Measurements from ENCODE around the gene CCK.
"Not testable (repeated sequence)": the region's sequence is repeated elsewhere in the genome, so short reads cannot be mapped to it uniquely, and the experiment has no call there.

The CCK gene, protein sequence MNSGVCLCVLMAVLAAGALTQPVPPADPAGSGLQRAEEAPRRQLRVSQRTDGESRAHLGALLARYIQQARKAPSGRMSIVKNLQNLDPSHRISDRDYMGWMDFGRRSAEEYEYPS

DNA sequence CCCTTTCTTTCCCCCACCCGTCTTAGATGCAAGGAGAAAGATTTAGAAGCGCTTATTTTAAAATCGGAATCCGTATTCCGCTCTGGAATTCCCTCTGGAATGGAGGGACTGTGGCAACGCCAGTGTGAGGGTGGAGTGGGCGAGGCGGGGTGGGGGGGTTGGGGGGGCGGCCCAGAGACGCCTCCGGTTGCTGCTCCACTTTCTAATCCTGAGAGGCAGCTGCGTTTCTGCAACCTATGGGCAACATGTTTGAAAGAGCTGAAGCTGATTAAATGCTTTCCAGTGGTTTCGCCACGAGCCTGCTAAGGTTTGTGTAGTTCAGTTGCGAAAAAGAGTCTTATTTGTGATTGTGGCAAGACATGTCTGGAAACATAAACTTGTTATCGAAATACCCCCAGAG, at the start of gene CCK:
CCK (minus strand) TSS at position 101 of the 400 bp plus-strand sequence. CDS start 2,555 bp downstream, outside the sequence.
- DNase-seq: no peak

DNA sequence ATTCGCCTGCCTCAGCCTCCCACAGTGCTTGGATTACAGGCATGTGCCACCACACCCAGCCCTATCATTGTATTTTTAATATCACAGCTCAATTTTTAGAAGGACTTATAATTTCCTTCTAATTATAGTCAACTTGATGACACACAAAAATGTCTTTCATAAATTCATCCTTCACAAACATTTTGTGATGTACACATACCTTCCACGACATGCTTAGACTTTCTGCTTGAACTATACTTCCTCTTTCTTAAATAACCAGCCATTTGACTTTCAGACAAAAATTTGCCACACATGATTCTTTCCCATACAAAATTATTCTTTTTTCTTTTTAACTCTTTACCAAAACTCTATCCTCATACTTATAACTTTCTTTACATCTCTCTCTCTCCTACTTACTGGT, 48.4 kb upstream of the CCK start:
- DNase-seq: no peak

DNA sequence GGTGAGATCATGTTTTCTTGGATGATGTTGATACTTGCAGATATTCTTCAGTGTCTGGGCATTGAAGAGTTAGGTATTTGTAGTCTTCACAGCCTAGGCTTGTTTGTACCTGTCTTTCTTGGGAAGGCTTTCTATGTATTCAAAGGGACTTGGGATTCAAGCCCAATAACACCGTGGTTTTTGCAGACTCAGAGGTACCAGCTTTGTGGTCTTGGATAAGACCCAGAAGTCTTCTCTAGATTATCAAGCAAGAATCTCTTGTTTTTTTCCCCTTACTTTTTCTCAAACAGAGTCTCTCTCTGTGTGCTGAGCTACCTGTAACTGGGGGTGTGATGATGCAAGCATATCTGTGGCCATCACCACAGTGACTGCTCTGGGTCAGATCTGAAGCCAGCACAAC, 42.7 kb upstream of the CCK start:
- no peak for DNase-seq

DNA sequence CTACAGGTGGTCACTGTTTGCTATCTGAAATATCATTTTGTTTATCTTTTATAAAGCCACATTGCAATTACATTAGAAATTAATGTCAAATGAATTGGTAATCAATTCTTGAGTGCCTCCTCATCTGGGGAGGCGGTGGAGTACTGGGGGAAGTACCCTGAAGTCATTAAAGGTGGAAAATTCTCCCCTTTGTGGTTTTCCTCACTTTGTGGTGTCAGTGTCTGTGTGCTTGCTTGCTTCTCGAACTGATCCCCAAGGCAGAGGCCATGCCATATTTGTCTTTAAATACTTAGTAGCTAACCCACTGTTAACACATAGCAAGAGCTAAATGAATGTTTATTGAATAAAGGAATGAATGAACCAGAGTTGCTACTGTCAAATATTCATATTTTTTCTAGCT, 40.5 kb upstream of the CCK start:
- no peak for DNase-seq

DNA sequence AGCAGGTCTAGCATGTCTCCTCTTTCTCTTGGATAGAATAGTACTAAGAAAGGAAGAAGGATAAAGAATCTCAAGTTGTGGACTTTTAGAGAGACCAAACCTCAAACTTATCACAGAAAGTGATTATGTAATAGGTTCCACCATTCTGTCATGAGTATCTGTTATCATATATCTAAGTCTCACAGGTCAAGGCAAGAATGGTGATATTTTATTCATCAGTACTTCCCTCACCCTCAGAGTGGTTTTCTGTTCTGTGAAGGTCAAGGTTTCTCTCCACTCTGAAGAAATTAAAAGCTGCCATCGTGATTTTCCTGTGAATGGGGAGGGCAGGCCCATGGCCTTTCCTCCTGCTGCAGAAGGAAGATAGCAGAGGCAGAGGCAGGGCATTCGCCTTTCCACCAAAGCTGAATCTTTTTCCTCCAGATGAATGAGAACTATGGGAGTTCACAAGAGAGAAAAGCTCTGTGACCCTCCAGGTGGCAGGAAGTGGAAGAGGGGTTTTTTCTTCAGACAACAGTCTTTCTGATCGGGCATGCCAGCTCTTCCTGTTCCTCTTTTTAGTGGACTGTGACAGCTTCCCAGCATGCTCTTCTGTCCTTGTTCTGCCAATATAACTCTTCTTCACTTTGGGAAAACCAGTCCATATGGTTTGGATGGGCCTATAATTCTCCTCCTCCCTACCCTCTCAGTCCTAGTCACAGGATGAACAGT, 37.1 kb upstream of the CCK start:
- DNase-seq: no peak

DNA sequence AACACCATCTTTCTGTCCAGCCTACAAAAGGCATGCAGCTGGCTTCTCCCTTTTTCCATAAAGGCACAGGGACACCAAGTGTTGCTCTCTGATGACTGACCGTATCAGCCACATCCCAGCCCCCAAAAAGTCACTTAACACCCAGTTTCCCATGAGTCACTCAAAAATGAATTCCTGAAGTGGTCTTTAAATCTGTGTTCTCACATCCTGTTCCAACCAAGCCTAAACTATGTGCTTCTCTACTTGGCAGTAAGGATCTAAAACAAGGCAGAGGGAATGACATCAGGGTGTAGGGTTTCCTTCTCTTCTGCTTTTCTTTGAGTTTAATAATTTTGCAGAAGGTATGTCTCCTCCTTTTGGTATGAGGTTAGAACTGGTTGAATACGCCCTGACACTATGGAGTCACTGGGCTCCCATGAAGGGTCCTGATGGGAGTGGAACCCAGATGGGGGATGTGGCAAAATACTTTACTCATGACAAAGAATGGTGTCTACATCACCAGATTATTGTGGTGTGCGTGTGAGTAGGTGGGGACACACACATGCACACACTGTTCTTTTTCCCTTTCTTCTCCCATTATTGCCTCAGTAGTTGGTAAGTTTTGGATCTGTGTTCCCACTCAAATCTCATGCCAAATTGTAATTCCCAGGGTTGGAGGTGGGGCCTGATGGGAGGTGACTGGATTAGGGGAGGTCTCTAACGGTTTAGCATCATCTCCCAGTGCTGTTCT, 35.6 kb upstream of the CCK start:
- no peak for DNase-seq

DNA sequence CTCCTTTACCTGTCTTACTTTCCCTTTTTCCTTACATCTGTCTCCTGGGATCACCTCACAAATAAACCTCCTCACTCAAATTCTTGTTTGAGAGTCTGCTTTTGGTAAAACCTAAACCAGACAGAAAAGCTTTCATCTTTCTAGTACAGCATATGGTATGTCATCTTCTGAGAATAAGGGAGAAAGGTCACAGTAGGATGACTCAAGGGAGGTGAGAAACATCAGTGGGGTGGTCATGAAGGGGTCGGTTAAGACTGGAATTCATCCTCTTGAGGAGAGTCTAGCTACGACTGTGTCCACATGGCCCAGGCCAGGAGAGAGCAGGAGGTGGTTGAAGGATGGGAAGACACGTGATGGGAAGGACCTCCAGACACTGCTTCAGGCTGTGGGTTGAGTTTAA, 34.8 kb upstream of the CCK start:
- no peak for DNase-seq

DNA sequence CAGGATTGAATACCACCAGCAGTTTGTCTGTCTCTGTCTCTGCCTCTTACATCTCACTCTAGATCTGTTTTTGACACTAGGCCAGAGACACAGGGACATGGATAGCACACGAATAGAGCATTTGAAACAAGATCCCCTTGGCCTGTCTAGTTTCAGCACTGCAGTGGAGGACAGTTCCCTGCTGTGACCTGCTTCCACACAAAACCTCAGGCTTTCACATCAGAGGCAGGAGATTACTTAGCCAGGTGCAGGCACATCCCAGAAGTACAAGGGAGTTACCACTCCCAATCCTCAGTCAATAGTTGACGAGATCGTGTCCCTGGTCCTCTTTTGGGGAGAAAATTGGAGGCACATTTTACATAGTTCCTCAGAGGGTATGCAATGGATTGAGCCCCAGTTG, 34.0 kb upstream of the CCK start:
- peak; percentile 9 to 13 for DNase-seq

DNA sequence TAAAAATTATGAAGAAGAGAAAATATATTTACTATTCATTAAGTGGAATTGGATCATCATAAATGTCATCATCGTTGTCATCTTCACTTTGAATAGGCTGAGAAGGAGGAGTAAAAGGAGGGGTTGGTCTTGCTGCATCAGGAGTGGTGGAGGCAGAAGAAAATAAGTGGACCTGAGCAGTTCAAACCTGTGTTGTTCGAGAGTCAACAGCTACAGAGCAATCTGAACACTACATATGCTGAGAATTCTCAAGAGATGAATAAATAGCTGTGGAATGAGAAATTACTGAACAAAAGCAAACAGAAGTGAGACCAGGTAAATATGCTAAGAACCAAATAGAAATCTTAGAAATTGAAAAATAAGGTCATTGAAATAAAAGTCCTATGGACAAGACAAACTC, 32.3 kb upstream of the CCK start:
- no peak for DNase-seq

DNA sequence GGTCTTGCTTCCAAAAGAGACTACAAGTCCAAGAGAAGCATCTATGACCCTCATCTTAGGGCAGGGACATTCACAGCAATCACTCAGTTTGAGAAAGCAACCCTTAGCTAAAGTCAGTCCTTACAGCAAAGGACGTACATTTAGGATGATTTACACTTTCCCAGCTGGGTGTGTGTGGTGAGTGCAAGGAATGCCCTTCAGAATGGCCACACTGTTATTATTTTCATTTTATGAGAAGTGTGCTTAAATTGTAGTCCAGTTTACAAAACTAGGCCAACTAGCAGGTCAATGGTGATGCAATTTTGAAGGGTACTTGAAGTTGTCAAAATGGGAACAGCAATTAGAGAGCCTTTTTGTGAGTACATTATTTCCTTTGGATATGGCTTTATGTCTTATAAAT, 26.0 kb upstream of the CCK start:
- no peak for DNase-seq

DNA sequence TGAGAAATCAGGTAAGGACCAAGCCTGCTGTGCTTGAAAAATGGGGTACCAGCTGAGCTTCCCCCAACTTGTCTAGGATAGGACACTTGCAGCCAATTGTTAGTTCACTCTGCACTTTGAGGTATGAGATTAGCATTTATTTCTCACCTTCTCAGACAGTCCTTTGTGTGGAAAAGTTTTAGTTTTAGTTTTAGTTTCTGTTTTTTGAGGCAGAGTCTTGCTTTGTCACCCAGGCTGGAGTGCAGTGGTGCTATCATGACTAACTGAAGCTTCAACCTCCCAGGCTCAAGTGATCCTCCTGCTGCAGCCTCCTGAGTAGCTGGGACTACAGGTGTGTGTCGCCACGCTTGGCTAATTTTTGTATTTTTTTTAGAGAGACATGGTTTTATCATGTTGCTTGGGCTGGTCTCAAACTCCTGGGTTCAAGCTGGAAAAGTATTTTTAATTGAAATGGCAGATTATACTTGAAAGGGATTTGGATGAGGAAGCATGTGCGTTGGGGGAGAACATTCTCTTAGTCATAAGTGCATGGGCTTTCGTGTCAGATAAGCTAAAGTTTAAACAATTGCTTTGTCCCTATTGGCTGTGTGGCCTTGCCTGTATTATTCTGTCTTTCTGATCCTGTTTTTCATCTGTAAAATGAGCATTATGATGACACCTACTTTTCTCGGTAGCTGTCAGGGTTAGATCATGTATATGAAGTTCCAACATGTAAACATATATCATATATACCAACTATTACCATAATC, 25.2 kb upstream of the CCK start:
- DNase-seq: no peak

DNA sequence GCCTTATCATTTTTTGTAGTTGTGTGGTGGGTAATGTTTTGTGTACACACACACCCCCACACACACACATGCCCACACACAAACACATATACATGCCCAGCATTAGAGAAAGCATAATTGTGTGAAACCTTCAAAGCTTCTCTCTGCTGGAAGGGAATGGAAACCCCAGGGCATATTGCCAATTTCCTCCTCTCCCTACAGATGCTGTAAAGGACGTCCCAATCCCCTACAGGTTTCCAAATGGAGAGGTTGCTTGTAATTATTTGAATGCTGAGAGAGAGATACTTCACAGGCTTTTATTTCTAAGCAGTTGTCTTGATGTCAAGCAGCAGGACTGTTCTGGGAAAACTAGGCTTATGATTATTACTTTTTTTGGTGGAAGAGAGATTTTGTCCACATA, 23.0 kb upstream of the CCK start:
- no peak for DNase-seq

DNA sequence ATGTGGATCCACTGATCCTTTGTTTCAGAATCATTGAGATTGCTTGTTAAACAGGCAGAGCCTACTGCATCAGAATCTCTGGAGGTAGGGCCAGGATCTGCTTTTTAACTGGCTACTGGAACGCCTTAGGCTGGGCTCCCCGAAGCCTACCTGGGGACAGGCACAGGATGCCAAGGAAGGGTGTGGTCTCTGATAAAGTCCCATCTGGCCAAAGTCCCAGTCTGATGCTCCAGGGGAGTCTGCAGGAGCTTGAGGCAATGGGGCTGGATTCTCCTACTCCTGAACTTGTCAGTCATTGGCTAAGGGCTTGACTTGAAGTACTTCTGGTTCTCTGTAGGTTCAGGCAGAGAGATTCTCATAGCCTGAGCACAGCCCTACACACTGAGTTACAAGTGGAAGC, 22.4 kb upstream of the CCK start:
- no peak for DNase-seq

DNA sequence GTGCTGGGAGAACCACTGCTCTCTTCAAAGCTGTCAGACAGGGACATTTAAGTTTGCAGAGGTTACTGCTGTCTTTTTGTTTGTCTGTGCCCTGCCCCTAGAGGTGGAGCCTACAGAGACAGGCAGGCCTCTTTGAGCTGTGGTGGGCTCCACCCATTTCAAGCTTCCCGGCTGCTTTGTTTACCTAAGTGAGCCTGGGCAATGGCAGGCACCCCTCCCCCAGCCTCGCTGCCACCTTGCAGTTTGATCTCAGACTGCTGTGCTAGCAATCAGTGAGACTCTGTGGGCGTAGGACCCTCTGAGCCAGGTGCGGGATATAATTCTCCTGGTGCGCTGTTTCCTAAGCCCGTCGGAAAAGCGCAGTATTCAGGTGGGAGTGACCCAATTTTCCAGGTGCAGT, 21.4 kb upstream of the CCK start:
- DNase-seq: not testable (repeated sequence)

DNA sequence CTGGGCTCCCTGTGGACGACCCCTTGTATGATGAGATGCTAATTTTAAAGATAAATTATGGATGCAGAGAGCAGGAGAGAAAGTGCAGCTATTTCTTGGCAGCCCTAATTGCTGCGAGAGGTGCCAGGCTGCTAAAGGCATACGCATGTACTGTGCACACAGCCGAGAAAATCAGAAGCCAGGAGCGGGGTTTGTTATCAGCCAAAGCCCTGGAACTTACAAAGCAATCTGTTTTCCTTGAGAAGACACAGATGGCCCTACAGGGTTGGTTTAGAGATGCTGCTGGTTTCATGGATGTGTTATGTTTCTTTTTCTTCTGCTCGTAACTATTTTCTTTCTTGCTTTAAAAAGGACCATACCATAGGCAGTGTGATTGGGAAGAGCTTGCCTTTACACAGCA, 11.7 kb upstream of the CCK start:
- DNase-seq: no peak

DNA sequence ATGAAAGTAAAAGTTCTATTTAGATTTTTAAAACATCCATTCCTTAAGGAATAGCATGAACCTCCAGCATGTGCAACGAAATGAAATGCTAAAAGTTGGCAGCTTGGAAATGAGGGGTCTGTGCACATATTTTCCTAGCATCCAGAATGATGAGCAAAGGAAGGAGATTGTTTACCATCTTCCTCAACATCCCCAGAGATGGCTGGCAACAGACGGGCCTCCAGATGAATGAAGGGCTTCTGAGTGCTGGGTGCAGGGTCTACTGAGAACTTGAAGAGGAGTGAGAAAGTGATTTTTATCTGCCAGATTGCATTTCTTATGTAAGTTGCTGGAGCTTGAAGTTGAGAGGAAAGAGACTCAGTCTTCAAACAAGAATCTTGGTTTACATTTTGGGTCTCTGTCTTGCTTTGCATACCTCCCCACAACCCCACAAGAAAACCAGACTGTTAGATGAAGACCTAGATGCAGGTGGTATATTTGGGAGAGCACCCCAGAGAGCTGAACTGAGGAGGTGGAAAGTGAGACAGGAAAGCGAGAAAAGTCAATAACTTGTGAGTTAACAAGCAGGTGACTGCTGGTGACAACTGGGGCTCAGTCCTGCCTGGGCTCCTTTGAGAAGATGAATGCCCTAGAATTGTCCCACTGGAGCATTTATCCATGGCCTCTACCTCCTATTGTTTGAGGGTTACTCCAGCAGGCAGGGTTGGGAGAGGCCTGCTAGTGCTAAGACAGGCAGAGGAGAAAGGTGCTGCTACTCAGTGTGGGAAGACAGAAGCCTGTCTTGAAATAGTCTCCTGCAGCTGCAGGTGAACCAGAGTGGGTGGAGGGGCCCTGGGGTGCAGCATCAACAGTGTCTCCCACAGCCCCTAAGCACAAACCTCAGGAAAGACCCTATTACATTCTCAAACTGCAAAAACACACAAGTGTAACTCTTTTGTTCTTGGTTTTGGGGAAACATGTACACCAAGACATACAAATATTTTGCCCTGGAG, 10.5 kb upstream of the CCK start:
- no peak for DNase-seq

DNA sequence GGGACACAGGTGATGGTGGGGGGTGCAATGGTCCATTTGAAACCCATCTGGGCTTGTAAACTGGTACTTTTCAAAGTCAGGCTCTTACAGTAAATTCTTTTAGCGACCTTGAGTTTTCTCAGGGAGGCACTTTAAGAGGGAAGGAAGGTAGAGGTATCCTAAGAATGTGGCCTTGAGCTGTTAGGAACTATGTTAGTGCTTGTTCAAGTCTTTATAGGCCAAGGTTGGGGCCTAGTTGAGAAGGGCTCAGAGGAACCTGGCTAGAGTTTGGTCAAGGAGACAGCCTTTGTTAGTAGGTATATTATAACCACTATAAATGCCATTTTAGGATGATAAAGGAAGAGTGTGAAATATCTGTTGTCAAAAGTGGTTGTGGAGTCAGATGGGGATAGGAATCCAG, 9.2 kb upstream of the CCK start:
- no peak for DNase-seq

DNA sequence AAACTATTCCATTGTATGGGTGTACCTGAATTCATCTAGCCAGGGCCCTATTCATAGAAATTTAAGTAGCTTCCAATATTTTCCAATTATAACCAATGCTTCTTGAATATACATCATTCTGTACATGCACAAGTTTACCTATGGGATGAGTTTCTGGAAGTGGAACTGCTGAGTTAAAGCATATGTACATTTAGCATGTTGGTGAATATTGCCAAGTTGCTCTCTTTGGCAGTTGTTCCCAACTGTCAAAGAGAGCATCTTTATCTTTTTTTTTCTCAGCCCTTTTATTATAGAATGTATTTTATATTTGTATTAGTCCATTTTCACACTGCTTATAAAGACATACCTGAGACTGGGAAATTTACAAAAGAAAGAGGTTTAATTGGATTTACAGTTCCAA, 8.3 kb upstream of the CCK start:
- DNase-seq: no peak

DNA sequence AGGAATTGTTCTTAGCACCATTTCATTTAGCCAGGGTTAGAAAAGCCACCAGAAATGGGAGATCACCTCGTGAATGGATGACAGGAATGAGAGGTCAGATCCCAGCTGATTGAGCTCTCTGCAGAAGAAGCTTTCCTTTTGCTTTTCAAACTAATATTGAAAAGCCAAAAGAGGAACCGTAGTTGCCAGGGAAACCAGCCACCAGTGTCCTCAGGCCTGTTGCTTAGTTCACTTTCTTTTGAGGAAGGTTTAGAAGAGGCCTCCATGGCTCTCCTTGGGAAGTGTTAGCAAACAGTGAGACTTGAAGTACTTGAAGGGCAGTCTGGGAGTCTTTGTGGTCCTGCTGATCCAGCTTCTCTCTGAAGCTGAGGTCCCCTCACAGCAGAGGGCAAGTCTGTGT, 7.4 kb upstream of the CCK start:
- DNase-seq: no peak

DNA sequence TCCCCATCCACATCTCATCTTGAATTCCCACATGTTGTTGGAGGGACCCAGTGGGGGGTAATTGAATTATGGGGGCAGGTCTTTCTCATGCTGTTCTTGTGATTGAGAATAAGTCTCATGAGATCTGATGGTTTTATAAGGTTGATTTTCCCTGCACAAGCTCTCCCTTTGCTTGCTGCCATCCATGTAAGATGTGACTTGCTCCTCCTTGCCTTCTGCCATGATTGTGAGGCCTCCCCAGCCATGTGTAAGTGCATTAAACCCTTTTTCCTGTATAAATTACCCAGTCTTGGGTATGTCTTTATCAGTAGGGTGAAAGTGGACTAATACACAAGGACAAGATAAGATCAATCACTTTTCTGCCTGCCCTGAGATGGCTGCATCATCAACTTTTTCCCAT, 5.8 kb upstream of the CCK start:
- DNase-seq: no peak

DNA sequence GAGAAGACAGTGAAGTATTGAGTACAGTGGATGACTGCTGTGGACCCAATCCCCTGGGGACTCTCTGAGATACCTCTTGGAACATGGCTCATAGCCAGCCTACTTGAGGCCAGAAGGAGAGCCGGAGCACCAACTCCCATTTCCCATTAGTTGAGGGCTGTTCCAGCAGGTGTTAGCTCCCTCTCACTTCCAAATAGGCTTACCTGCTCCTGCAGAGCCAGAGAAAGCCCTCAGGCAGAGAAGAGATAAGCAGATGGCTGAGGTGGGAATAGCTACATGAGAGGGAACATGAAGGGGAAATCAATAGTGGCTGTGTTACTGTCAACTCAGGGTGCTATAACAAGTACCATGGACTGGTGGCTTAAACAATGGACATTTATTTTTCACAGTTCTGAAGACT, 4.6 kb upstream of the CCK start:
- DNase-seq: no peak

DNA sequence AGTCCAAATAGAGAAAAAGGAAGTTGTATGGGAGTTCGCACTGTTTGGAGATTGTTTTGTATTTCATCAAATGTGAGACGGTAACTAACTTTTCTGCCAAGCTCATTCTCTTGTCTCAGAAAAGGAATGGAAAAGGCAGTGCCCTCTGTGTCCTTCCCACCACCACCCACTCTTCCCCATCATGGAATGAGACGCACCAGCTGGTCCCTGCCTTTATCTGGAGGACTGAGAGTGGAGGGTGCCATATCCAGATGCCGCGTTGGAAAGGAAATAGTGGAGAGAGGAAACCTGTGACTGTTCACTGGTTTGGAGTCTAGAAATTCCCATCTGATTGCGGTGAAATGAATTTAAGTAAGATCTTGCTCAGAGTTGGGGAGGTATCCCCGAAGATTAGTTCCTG, 3.7 kb upstream of the CCK start:
- no peak for DNase-seq

DNA sequence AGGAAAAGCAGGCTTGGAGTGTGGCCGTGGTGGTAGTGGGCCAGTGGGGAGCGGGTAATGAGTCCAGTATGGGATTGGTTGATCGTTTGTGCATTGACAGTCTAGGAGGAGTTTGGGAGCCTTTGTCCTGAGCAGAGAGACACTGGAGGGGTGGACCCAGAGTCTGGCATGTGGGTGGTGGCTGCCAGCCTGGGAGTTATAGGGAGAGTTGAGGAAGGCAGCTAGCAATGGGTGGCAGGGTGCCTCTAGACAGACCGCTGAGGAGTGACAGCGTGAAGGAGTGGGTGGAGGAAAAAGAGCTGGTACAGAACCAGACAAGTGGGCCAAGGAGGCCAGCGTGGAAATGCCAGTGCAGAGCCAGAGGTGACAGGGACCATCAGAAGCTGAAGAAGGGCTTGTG, 1.9 kb upstream of the CCK start:
- no peak for DNase-seq
